Keratinocyte (primary cell): ENCODE measurements around the gene ITIH4.

Experiments used
- CTCF ChIP-seq, 3 experiments: IDR thresholded peaks in 1 of 3; conservative IDR thresholded peaks in 1 of 3; optimal IDR thresholded peaks in 1 of 3; 2 replicates in 2 of 3; 3 replicates in 1 of 3; pipeline versions ENCODE3 to v1.5.1; 2011; ENCODE audit warnings: low read length in 3 of 3, mild to moderate bottlenecking in 3 of 3, moderate library complexity in 2 of 3, control low read depth in 1 of 3, inconsistent platforms in 1 of 3; ENCODE audit not compliant: insufficient read depth in 2 of 3; ENCODE audit errors: extremely low read depth in 1 of 3
- EZH2 ChIP-seq: IDR thresholded peaks from one replicate; pipeline ENCODE4 v1.6.1; 2012; ENCODE audit warnings: inconsistent platforms, mild to moderate bottlenecking, low read length, moderate library complexity

- TF ChIP-seq CTCF (optimal IDR thresholded peaks at IDR 0.05 in 1 of 3, IDR thresholded peaks at IDR 0.05 in 1 of 3, conservative IDR thresholded peaks at IDR 0.05 in 1 of 3; ENCODE audit: extremely low read depth in 1 of 3, insufficient read depth in 2 of 3, low read length in 3 of 3) (no peak), EZH2 (no peak)
Measured at GRCh38 chr3:52774901-52775864, 55.3 kb downstream of the ITIH4 start.
